ENCODE results near the gene RFC4. TPM values are rescaled to one million over a fixed set of nuclear protein-coding genes. Genes with fewer than 3 reads are reported as not detected.
A peak's percentile ranks its signal among the peaks of the same experiment; 100 is the strongest.

The RFC4 gene
- total RNA-seq, 1 donor from 2014 or later = 13.1 TPM

GRCh38 chr3:186782542-186783057 lies 23.7 kb downstream of the RFC4 start:
- FAIRE-seq = no peak
- H3K79me2 ChIP-seq (ENCODE audit: insufficient read depth, low read length) = peaks cover 48% of the 10 kb centered on the region

GRCh38 chr3:186779204-186779603 lies 27.1 kb downstream of the RFC4 start:
- Histone ChIP-seq H3K79me2 (ENCODE audit: insufficient read depth, low read length) (peaks cover 14% of the 10 kb centered on the region), H4K20me1 (ENCODE audit: insufficient read depth, low read length) (peaks cover 8% of the 10 kb centered on the region), H3K9me3 (ENCODE audit: insufficient read depth, low read depth, low read length) (no peaks in the 10 kb centered on the region), H3K27ac (ENCODE audit: low read depth, low read length) (no peak overlapping the region), H3K27me3 (ENCODE audit: insufficient read depth, low read length) (no peaks in the 10 kb centered on the region), H3K4me3 (ENCODE audit: insufficient read depth, low read depth, low read length) (no peak overlapping the region), H2AFZ (ENCODE audit: low read depth, low read length) (no peak overlapping the region), H3K9ac (ENCODE audit: low read length) (no peak overlapping the region), H3K4me2 (ENCODE audit: low read length) (no peak overlapping the region), H3K4me1 (ENCODE audit: insufficient read depth, low read length) (peaks cover 5% of the 10 kb centered on the region), H3K36me3 (ENCODE audit: insufficient read depth, low read length) (peaks cover under 1% of the 10 kb centered on the region)
- Mint-ChIP-seq H3K9me3 (ENCODE audit: unreplicated experiment) (no peaks in the 10 kb centered on the region), H3K27ac (ENCODE audit: unreplicated experiment) (no peak overlapping the region), H3K36me3 (ENCODE audit: low read depth, unreplicated experiment) (peaks cover 5% of the 10 kb centered on the region), H3K4me3 (ENCODE audit: unreplicated experiment) (no peak overlapping the region), H3K4me1 (ENCODE audit: low read depth, unreplicated experiment) (peaks cover 2% of the 10 kb centered on the region), H3K27me3 (ENCODE audit: low read depth, unreplicated experiment) (no peaks in the 10 kb centered on the region)
- no peak for DNase-seq (ENCODE audit: low read depth)
- no peak for TF ChIP-seq CTCF (IDR thresholded peaks at IDR 0.05; ENCODE audit: insufficient read depth, low read depth, low read length)
- TF ChIP-seq EZH2 (IDR thresholded peaks at IDR 0.05; ENCODE audit: insufficient read depth, low read length) = no peak
- FAIRE-seq = no peak

More at GRCh38 chr3:186782542-186783057, 23.7 kb downstream of the RFC4 start:
- no peak for DNase-seq (ENCODE audit: low read depth)
- Histone ChIP-seq H3K9me3 (ENCODE audit: insufficient read depth, low read depth, low read length) (no peaks in the 10 kb centered on the region), H3K4me1 (ENCODE audit: insufficient read depth, low read length) (peaks cover 24% of the 10 kb centered on the region), H3K4me2 (ENCODE audit: low read length) (peak overlapping the region; percentile 93), H3K36me3 (ENCODE audit: insufficient read depth, low read length) (peaks cover 34% of the 10 kb centered on the region), H3K27me3 (ENCODE audit: insufficient read depth, low read length) (no peaks in the 10 kb centered on the region), H2AFZ (ENCODE audit: low read depth, low read length) (peak overlapping the region; percentile 95), H3K27ac (ENCODE audit: low read depth, low read length) (peak overlapping the region; percentile 99), H3K4me3 (ENCODE audit: insufficient read depth, low read depth, low read length) (peak overlapping the region; percentile 100), H3K9ac (ENCODE audit: low read length) (peak overlapping the region; percentile 100), H4K20me1 (ENCODE audit: insufficient read depth, low read length) (peaks cover 42% of the 10 kb centered on the region)
- Mint-ChIP-seq H3K27me3 (ENCODE audit: low read depth, unreplicated experiment) (no peaks in the 10 kb centered on the region), H3K9me3 (ENCODE audit: unreplicated experiment) (no peaks in the 10 kb centered on the region), H3K4me1 (ENCODE audit: low read depth, unreplicated experiment) (peaks cover 16% of the 10 kb centered on the region), H3K4me3 (ENCODE audit: unreplicated experiment) (peak overlapping the region; percentile 98), H3K36me3 (ENCODE audit: low read depth, unreplicated experiment) (peaks cover 29% of the 10 kb centered on the region), H3K27ac (ENCODE audit: unreplicated experiment) (peak overlapping the region; percentile 96)
- TF ChIP-seq CTCF (IDR thresholded peaks at IDR 0.05; ENCODE audit: insufficient read depth, low read depth, low read length) (no peak), EZH2 (IDR thresholded peaks at IDR 0.05; ENCODE audit: insufficient read depth, low read length) (no peak)

GRCh38 chr3:186775999-186776398 lies 30.3 kb downstream of the RFC4 start:
- no peak overlapping the region for H3K27ac ChIP-seq (ENCODE audit: low read depth, low read length)
- no peaks in the 10 kb centered on the region for H3K36me3 ChIP-seq (ENCODE audit: insufficient read depth, low read length)
- no peaks in the 10 kb centered on the region for H4K20me1 ChIP-seq (ENCODE audit: insufficient read depth, low read length)
- Mint-ChIP-seq H3K4me3 (ENCODE audit: unreplicated experiment) (no peak overlapping the region), H3K27ac (ENCODE audit: unreplicated experiment) (no peak overlapping the region), H3K9me3 (ENCODE audit: unreplicated experiment) (no peaks in the 10 kb centered on the region), H3K36me3 (ENCODE audit: low read depth, unreplicated experiment) (no peaks in the 10 kb centered on the region), H3K4me1 (ENCODE audit: low read depth, unreplicated experiment) (no peaks in the 10 kb centered on the region), H3K27me3 (ENCODE audit: low read depth, unreplicated experiment) (peaks cover 5% of the 10 kb centered on the region)
- H3K4me2 ChIP-seq (ENCODE audit: low read length) = no peak overlapping the region
- no peak for FAIRE-seq
- peak; percentile 42 for DNase-seq (ENCODE audit: low read depth)
- no peaks in the 10 kb centered on the region for H3K9me3 ChIP-seq (ENCODE audit: insufficient read depth, low read depth, low read length)
- no peak overlapping the region for H3K9ac ChIP-seq (ENCODE audit: low read length)
- no peak overlapping the region for H3K4me3 ChIP-seq (ENCODE audit: insufficient read depth, low read depth, low read length)
- no peaks in the 10 kb centered on the region for H3K79me2 ChIP-seq (ENCODE audit: insufficient read depth, low read length)
- peak overlapping the region; percentile 47 for H2AFZ ChIP-seq (ENCODE audit: low read depth, low read length)
- H3K27me3 ChIP-seq (ENCODE audit: insufficient read depth, low read length) = no peaks in the 10 kb centered on the region
- H3K4me1 ChIP-seq (ENCODE audit: insufficient read depth, low read length) = peaks cover 7% of the 10 kb centered on the region
- TF ChIP-seq CTCF (IDR thresholded peaks at IDR 0.05; ENCODE audit: insufficient read depth, low read depth, low read length) (no peak), EZH2 (IDR thresholded peaks at IDR 0.05; ENCODE audit: insufficient read depth, low read length) (no peak)

All from astrocyte (in vitro differentiated cells and primary cell).